Activated CD4-positive, CD25-positive, alpha-beta regulatory T cell (primary cell): ENCODE data around the gene CTSL.
"Not testable (repeated sequence)": the region's sequence is repeated elsewhere in the genome, so short reads cannot be mapped to it uniquely, and the experiment has no call there.

Experiments used
- DNase-seq, 4 experiments: peaks; one replicate each; lab custom pipeline; 2025; lab: John Stamatoyannopoulos, UW

Gene CTSL

DNA sequence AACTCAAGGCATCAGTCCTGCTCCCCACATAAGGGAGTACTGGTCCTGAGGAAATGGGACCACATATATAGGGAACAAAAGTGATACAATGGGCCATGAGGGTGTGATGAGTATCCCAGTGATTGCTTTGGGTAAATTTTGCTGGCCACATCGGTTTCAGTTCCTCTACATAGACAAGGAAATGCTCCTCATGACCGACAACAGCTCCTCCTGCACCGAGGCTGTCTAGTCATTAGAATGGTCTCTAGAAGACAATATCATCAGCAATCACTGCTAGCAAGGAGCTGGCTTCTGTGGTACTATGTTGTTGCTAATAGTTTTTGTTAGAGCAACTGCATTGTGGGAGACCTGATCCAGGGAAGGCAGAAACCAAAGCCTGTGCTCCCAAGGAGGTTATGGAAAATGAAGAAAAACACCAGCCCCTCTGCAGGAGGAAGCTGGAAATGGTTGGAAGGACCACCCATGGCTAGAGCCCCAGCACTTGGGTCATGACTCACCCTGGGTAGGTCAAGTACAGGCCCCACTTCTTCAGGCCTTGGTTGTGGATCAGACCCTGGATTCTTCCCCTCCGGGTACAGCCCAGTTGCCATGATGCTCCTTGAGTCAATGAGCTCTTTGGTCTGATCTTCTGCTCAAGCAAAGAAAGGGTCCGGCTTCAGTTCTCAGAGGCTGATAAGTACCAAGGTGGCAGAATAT, 3.4 kb upstream of the CTSL start:
- DNase-seq: no peak

DNA sequence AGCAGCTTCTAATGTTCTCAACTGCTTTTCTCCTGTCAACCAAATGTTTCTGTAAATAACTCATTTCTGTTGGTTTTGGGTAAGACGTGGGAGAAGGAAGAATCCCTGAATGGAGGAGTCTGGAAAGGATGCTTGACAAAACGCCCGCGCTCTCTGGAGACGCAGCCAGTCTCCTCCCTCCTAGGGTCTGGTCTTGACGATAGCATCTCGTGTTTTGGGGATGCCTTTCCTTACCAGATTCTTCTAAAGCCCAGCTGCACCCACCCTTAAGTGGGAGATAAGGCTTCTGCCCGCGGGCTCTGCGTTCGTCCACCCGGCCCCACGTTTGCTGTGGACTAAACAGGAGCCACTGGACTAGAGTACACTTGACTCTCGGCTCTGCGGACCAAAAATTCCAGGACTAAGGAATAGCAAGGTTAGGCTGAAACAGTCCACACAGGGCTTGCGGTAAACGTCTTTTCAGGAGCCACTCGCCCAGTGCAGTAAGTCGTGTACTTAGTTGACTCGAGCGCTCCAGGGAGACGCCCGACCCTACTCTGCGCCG, 491 bp upstream of the CTSL start:
- DNase-seq: no peak

GRCh38 chr9:87729246-87729645, 3.3 kb downstream of the CTSL start:
- DNase-seq: no peak

- DNase-seq: no peak
These were observed 5.4 kb downstream of the CTSL start for GRCh38 chr9:87731321-87731720.

- no peak for DNase-seq
These were observed 6.4 kb downstream of the CTSL start for GRCh38 chr9:87732344-87732743.

DNA sequence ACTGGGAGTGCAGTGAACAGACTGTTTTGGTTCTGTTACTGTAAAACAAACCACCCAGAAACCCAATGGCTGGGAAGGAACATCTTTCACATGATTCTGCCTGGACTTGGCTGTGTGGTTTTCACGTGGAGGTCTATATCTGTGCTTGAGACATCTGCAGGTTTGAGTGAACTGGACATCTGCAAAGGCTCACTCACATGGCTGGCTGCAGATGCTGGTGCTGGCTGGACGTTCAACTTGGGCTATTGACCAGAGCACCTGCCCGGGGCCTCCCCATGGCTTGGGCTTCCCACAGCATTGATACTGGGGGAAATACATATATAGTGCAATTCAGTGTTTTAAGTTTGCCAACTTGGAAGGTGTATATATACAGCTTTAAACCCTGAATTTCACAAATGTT, 6.8 kb downstream of the CTSL start:
- DNase-seq: no peak

DNA sequence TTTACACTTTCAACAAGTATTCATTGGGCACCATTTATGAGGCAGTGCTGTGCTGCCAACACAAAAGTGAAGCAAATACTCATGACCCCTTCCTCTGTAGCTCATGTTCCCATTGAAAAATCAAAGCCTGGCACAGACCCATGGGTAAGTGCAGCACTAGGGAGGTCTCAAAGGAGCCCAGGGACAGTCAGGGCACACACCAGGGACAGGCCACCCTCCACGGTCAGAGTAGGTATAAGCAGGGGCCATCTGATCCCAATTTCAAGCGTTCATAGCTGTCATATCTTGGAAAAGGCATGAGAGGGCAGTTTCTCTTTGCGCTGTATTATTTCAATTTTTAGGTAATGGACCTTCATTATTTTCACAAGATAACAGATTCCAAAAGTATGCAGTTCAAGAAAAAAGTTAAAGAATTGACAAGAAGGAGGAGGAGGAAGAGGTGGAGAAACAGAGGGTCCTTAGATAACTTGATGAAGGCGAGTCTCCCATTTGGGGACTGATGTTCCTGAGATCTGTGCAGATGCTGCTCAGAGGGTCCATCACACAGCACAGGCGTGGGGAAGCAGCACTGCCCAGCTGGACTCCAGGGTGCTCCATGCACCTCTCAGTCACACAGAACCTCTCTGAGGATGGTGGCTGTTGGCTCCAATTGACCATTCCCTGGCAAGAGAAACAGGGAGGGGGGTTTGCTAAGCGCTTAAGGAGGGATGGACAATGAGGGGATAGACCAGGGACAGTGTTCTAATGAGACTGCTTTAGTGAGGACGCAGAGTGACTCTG, 7.5 kb downstream of the CTSL start:
- DNase-seq: no peak

GRCh38 chr9:87734106-87734505, 8.2 kb downstream of the CTSL start:
- DNase-seq: no peak

DNA sequence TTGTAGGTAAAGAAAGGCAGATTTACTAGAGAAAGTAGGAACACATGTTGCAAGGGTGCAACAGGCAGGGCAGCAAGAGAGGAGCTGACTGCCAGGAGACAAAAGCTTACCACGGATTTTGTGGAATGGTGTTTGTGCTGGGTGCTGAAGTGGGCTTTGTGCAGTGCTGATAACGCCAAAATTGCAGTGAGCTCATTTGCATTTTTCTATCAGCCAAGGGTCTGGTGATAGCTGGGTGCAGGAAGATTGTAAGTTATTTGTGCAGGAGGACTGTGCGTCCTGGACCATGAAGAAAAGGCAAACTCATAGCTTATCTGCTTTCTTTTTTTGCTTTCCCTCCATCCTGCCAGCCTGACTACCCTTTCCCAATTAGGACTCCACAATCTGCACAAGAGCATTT, 13.6 kb downstream of the CTSL start:
- no peak for DNase-seq

DNA sequence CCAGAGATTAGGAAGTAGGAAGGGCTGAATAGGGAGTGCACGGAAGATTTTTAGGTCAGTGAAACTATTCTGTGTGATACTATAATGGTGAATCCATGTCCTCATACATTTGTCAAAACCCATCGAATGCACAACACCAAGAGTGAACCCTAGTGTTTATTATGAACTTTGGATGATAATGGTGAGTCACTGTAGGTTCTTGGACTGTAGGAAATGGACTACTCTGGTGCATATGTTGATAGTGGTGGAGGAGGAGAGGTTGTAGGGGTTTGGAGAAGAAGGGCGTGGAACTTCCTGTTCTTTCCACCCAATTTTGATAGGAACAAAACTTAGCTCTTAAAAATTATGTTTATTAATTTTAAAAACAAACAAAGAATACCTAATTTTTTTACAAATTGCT, 14.3 kb downstream of the CTSL start:
- no peak for DNase-seq

GRCh38 chr9:87741326-87741725, 15.4 kb downstream of the CTSL start:
- no peak for DNase-seq

- DNase-seq: no peak
These were observed 16.0 kb downstream of the CTSL start for GRCh38 chr9:87741891-87742290.

GRCh38 chr9:87742813-87743428, 17.0 kb downstream of the CTSL start:
- no peak for DNase-seq

GRCh38 chr9:87744247-87744646, 18.3 kb downstream of the CTSL start:
- DNase-seq: not testable (repeated sequence)

GRCh38 chr9:87746186-87746585, 20.3 kb downstream of the CTSL start:
- no peak for DNase-seq

GRCh38 chr9:87748881-87749280, 23.0 kb downstream of the CTSL start:
- no peak for DNase-seq

GRCh38 chr9:87749335-87750035, 23.6 kb downstream of the CTSL start:
- DNase-seq: no peak

GRCh38 chr9:87750726-87751125, 24.8 kb downstream of the CTSL start:
- no peak for DNase-seq

- no peak for DNase-seq
These were observed 25.5 kb downstream of the CTSL start for GRCh38 chr9:87751423-87751822.

GRCh38 chr9:87751868-87752267, 25.9 kb downstream of the CTSL start:
- no peak for DNase-seq

DNA sequence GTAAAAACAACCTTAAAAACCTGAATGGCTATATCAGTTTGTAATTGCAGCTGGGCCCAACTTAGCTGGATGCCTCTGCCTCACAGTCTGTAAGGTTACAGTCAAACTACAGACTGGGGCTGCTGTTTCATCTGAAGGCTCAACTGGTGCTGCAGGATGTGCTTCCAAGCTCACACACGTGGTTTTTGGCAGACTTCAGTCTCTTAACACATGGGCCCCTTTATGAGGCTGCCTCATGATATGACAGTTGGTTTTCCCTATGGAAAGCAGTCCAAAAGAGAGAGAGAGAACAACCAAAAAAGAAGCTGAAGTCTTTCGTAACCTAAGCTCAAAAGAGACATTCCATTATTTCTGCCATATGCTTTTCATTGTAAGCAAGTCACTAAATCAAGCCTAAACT, 27.4 kb downstream of the CTSL start:
- DNase-seq: no peak

GRCh38 chr9:87758330-87758729, 32.4 kb downstream of the CTSL start:
- not testable (repeated sequence) for DNase-seq
